Stimulated activated CD4-positive, alpha-beta T cell treated with anti-CD3 and anti-CD28 coated beads, TNF-alpha, amount 100 ng/mL, for 48 hours (primary cell): ENCODE data around the gene ROPN1L.

ENCODE experiments used
- DNase-seq, 3 donors: peaks; one replicate each; pipeline ENCODE4 v3.0.0-alpha.2; 2020; ENCODE audit warnings: low read depth in 3 of 3

ROPN1L gene

GRCh38 chr5:10457682-10458574 is 16.2 kb downstream of the ROPN1L start:
- DNase-seq: no peak

- DNase-seq: no peak
These were observed 17.7 kb downstream of the ROPN1L start for GRCh38 chr5:10459080-10460055.

GRCh38 chr5:10460252-10460906 is 18.7 kb downstream of the ROPN1L start:
- DNase-seq: no peak

- DNase-seq: no peak
These were observed 19.4 kb downstream of the ROPN1L start for GRCh38 chr5:10461041-10461440.

- no peak for DNase-seq
These were observed 20.4 kb downstream of the ROPN1L start for GRCh38 chr5:10461904-10462555.

- DNase-seq: no peak
These were observed 21.9 kb downstream of the ROPN1L start for GRCh38 chr5:10463566-10463965.

- DNase-seq: no peak
These were observed 22.5 kb downstream of the ROPN1L start for GRCh38 chr5:10464173-10464572.

- DNase-seq: no peak
These were observed 24.0 kb downstream of the ROPN1L start for GRCh38 chr5:10465726-10466125.

- DNase-seq: no peak
These were observed 24.9 kb downstream of the ROPN1L start for GRCh38 chr5:10466446-10467073.

GRCh38 chr5:10467281-10468198 is 25.9 kb downstream of the ROPN1L start:
- no peak for DNase-seq

GRCh38 chr5:10468256-10468655 is 26.6 kb downstream of the ROPN1L start:
- no peak for DNase-seq

- no peak for DNase-seq
These were observed 27.8 kb downstream of the ROPN1L start for GRCh38 chr5:10469253-10470050.

- DNase-seq: no peak
These were observed 29.0 kb downstream of the ROPN1L start for GRCh38 chr5:10470669-10471068.

- no peak for DNase-seq
These were observed 30.0 kb downstream of the ROPN1L start for GRCh38 chr5:10471677-10472076.

GRCh38 chr5:10474521-10475075 is 32.9 kb downstream of the ROPN1L start:
- DNase-seq: no peak

- no peak for DNase-seq
These were observed 34.4 kb downstream of the ROPN1L start for GRCh38 chr5:10475931-10476676.

- no peak for DNase-seq
These were observed 35.2 kb downstream of the ROPN1L start for GRCh38 chr5:10476878-10477277.

GRCh38 chr5:10477943-10478342 is 36.3 kb downstream of the ROPN1L start:
- DNase-seq: no peak
